GM23248 (cell line): ENCODE results near the gene RSRC1. TPM values are rescaled to one million over a fixed set of nuclear protein-coding genes. Genes with fewer than 3 reads are reported as not detected.

ENCODE experiments used
- DNase-seq: peaks from one replicate; pipeline ENCODE4 v3.0.0-alpha.2; 2015
- H2AFZ ChIP-seq: fragments of 200-600 bp; sonication (generic); 2 replicates; pipeline ENCODE4 v1.6.1; 2016; ENCODE audit warnings: antibody characterized with exemption
- H3F3A ChIP-seq: fragments of 200-600 bp; sonication (generic); 2 replicates; pipeline ENCODE4 v1.6.1; 2016; ENCODE audit warnings: mild to moderate bottlenecking, antibody characterized with exemption, mixed run types; ENCODE audit not compliant: insufficient read depth
- H3K27ac ChIP-seq: fragments of 200-600 bp; sonication (generic); 2 replicates; pipeline ENCODE4 v1.5.1; 2016; ENCODE audit warnings: mild to moderate bottlenecking
- H3K27me3 ChIP-seq: fragments of 200-600 bp; sonication (generic); replicated peaks from 2 replicates; pipeline ENCODE4 v1.6.1; 2016; ENCODE audit warnings: mild to moderate bottlenecking; ENCODE audit not compliant: insufficient read depth
- H3K36me3 ChIP-seq: fragments of 200-600 bp; sonication (generic); 2 replicates; pipeline ENCODE4 v1.6.1; 2016; ENCODE audit warnings: low read depth, mild to moderate bottlenecking
- H3K4me1 ChIP-seq: fragments of 200-600 bp; sonication (generic); 2 replicates; pipeline ENCODE4 v1.6.1; 2016; ENCODE audit warnings: mild to moderate bottlenecking; ENCODE audit not compliant: insufficient read depth
- H3K4me2 ChIP-seq: fragments of 200-600 bp; sonication (generic); one replicate; pipeline ENCODE4 v1.6.1; 2016; ENCODE audit warnings: mild to moderate bottlenecking; ENCODE audit not compliant: unreplicated experiment
- H3K4me3 ChIP-seq: fragments of 200-600 bp; sonication (generic); 2 replicates; pipeline ENCODE4 v1.5.1; 2016; ENCODE audit warnings: mild to moderate bottlenecking
- H3K79me2 ChIP-seq: fragments of 200-600 bp; sonication (generic); 2 replicates; pipeline ENCODE4 v1.6.1; 2016; ENCODE audit warnings: mild to moderate bottlenecking; ENCODE audit not compliant: insufficient read depth
- H3K9ac ChIP-seq: fragments of 200-600 bp; sonication (generic); 2 replicates; pipeline ENCODE4 v1.6.1; 2016; ENCODE audit warnings: mild to moderate bottlenecking
- H3K9me2 ChIP-seq: fragments of 200-600 bp; sonication (generic); 2 replicates; pipeline ENCODE4 v1.6.1; 2016; ENCODE audit warnings: mixed run types, mild to moderate bottlenecking, moderate library complexity; ENCODE audit not compliant: insufficient read depth
- H3K9me3 ChIP-seq: fragments of 200-600 bp; sonication (generic); one replicate; pipeline ENCODE4 v1.6.1; 2017; ENCODE audit warnings: low read depth
- H4K20me1 ChIP-seq: fragments of 200-600 bp; sonication (generic); 2 replicates; pipeline ENCODE4 v1.6.0; 2016; ENCODE audit not compliant: insufficient read depth
- EZH2 ChIP-seq: fragments of 200-600 bp; sonication (generic); IDR thresholded peaks from 2 replicates; pipeline ENCODE4 v1.6.1; 2018; ENCODE audit warnings: antibody characterized with exemption, mild to moderate bottlenecking; ENCODE audit not compliant: insufficient read depth, poor library complexity, severe bottlenecking
- EZH2phosphoT487 ChIP-seq: fragments of 200-600 bp; sonication (generic); IDR thresholded peaks from 2 replicates; pipeline ENCODE4 v1.6.1; 2018; ENCODE audit warnings: antibody characterized with exemption, moderate library complexity, mild to moderate bottlenecking, low read depth; ENCODE audit not compliant: insufficient read depth
- WGBS, 2 experiments: methylation state at CpG; one replicate each; pipeline ENCODE4 v1.1.6; 2015 to 2017; ENCODE audit warnings: low lambda C conversion rate in 2 of 2, low coverage in 1 of 2; ENCODE audit errors: missing lambda C conversion rate in 2 of 2; 5-methylcytosine and 5-hydroxymethylcytosine counted together
- in situ Hi-C: fragments of 300-500 bp; cut with MboI; formaldehyde crosslinking; loops from 2 replicates; pipeline ENCODE4 v1.15.0; 2020
- polyA plus RNA-seq: library from polyadenylated mRNA; unstranded; fragments of >200 nt; fragmentation: Nextera tagmentation; extraction: Ambion mirVana; gene quantifications from 2 replicates; pipeline ENCODE4 v1.2.1, GENCODE V29; 2016
- total RNA-seq: library from RNA; depleted of rRNA; stranded (reverse); fragments of >200 nt; shearing (Covaris generic); gene quantifications from 2 replicates; pipeline ENCODE4 v1.2.3, GENCODE V29; 2014; rRNA removed

RSRC1 gene
- total and polyA plus RNA-seq, 2 experiments from 2014 or later: 28.5 to 34.6 TPM

DNA sequence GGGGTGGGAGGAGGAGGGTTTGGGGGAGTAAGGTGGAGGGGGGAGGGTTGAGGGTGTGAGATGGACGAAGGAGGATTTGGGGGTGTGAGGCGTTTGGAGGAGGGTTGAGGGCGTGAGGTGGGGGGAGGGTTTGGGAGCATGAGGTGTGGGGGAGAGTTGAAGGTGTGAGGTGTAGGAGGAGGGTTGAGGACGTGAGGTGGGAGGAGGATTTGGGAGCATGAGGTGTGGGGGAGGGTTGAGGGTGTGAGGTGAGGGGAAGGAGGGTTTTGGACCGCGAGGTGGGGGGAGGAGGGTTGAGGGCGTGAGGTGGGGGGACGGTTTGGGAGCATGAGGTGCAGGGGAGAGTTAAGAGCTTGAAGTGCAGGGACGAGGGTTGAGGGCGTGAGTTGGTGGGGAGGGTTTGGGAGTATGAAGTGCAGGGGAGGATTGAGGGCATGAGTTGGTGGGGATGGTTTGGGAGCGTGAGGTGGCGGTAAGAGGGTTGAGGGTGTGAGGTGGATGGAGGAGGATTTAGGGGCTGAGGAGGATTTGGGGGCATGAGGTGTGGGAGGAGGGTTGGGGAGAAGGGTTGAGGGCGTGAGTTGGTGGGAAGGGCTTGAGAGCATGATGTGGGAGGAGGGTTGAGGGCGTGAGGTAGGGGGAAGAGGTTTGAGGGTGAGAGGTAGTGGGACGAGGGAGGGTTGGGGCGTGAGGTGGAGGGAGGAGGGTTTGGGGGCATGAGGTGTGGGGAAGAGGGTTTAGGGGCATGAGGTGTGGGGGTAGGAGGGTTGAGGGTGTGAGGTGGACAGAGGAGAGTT, 462.3 kb downstream of the RSRC1 start:
- H4K20me1 ChIP-seq: no peaks in the 10 kb centered on the region
- H3K9me3 ChIP-seq: no peaks in the 10 kb centered on the region
- no peaks in the 10 kb centered on the region for H3F3A ChIP-seq
- in situ Hi-C loops: no loop called here
- no peak overlapping the region for H3K4me2 ChIP-seq
- no peak overlapping the region for H2AFZ ChIP-seq
- no peak overlapping the region for H3K4me3 ChIP-seq
- TF ChIP-seq EZH2phosphoT487: no peak
- no peak for TF ChIP-seq EZH2
- no peaks in the 10 kb centered on the region for H3K79me2 ChIP-seq
- H3K4me1 ChIP-seq: no peaks in the 10 kb centered on the region
- no peaks in the 10 kb centered on the region for H3K36me3 ChIP-seq
- no peak overlapping the region for H3K9ac ChIP-seq
- H3K27me3 ChIP-seq: no peaks in the 10 kb centered on the region
- no peaks in the 10 kb centered on the region for H3K9me2 ChIP-seq
- H3K27ac ChIP-seq: no peak overlapping the region
- DNase-seq: no peak
- 91 to 100% methylated on average over 2 to 16 of the region's 16 CpGs for WGBS, 2 experiments

DNA sequence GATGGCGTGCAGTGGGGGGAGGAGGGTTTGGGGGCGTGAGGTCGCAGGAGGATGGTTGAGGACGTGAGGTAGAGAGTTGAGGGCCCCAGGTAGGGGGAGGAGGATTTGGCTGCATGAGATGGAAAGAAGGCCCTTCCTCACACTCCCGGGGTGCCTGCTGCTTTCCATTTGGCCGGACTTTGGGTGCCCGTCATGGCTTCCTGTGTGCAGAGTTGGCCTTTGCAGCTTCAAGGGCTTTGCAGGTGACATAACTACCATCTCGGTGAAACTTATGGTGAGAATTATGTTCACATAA, 462.8 kb downstream of the RSRC1 start:
- Histone ChIP-seq H3K79me2 (no peaks in the 10 kb centered on the region), H3K9me2 (no peaks in the 10 kb centered on the region), H3K9ac (no peak overlapping the region), H3K27ac (no peak overlapping the region), H3K4me1 (no peaks in the 10 kb centered on the region), H3K4me3 (no peak overlapping the region), H4K20me1 (no peaks in the 10 kb centered on the region), H2AFZ (no peak overlapping the region), H3F3A (no peaks in the 10 kb centered on the region), H3K27me3 (no peaks in the 10 kb centered on the region), H3K9me3 (no peaks in the 10 kb centered on the region), H3K36me3 (no peaks in the 10 kb centered on the region), H3K4me2 (no peak overlapping the region)
- 59 to 83% methylated on average over 4 to 8 of the region's 8 CpGs for WGBS, 2 experiments
- TF ChIP-seq EZH2 (no peak), EZH2phosphoT487 (no peak)
- no peak for DNase-seq
- in situ Hi-C loops: no loop called here

GRCh38 chr3:158573714-158574113, 463.8 kb downstream of the RSRC1 start:
- in situ Hi-C loops: no loop called here
- TF ChIP-seq EZH2phosphoT487 (no peak), EZH2 (no peak)
- H3K4me2 ChIP-seq: no peak overlapping the region
- H3K79me2 ChIP-seq: no peaks in the 10 kb centered on the region
- no peaks in the 10 kb centered on the region for H3K27me3 ChIP-seq
- no peaks in the 10 kb centered on the region for H3K4me1 ChIP-seq
- H3F3A ChIP-seq: no peaks in the 10 kb centered on the region
- H2AFZ ChIP-seq: no peak overlapping the region
- no peaks in the 10 kb centered on the region for H4K20me1 ChIP-seq
- H3K4me3 ChIP-seq: no peak overlapping the region
- no peaks in the 10 kb centered on the region for H3K9me2 ChIP-seq
- H3K9ac ChIP-seq: no peak overlapping the region
- no peaks in the 10 kb centered on the region for H3K36me3 ChIP-seq
- no peaks in the 10 kb centered on the region for H3K9me3 ChIP-seq
- 78 to 79% methylated on average over 7 of the region's 7 CpGs for WGBS, 2 experiments
- DNase-seq: no peak
- H3K27ac ChIP-seq: no peak overlapping the region

- no peak overlapping the region for H3K4me3 ChIP-seq
- H3K36me3 ChIP-seq: no peaks in the 10 kb centered on the region
- DNase-seq: no peak
- in situ Hi-C loops: no loop called here
- WGBS, 2 experiments: 45 to 51% methylated on average over 1 of the region's 1 CpG
- H3K4me1 ChIP-seq: no peaks in the 10 kb centered on the region
- H4K20me1 ChIP-seq: no peaks in the 10 kb centered on the region
- no peak overlapping the region for H3K9ac ChIP-seq
- no peak overlapping the region for H2AFZ ChIP-seq
- no peaks in the 10 kb centered on the region for H3K9me2 ChIP-seq
- no peaks in the 10 kb centered on the region for H3F3A ChIP-seq
- H3K4me2 ChIP-seq: no peak overlapping the region
- no peaks in the 10 kb centered on the region for H3K79me2 ChIP-seq
- H3K27ac ChIP-seq: no peak overlapping the region
- H3K27me3 ChIP-seq: no peaks in the 10 kb centered on the region
- TF ChIP-seq EZH2phosphoT487: no peak
- TF ChIP-seq EZH2: no peak
- H3K9me3 ChIP-seq: no peaks in the 10 kb centered on the region
Observed at GRCh38 chr3:158574646-158575045, 464.8 kb downstream of the RSRC1 start.

DNA sequence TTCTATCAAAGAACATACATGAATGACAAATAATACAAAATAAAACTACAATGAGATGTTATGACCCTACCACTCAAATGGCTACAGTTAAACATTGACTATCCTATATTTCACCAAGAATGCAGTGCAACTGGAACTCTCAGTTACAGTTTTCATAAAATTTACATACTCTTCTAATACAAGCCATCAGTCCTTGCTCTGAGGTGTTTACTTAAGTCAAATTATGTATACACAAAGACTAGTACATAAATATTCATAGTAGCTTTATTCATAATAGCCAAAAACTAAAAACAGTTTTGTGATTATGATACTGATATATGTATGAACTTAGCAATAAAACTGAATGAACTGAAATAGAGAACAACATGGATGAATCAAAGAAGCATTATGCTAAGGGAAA, 480.3 kb downstream of the RSRC1 start:
- Histone ChIP-seq H3K4me2 (no peak overlapping the region), H3K9ac (no peak overlapping the region), H3K27me3 (no peaks in the 10 kb centered on the region), H3K27ac (no peak overlapping the region), H3F3A (no peaks in the 10 kb centered on the region), H3K36me3 (no peaks in the 10 kb centered on the region), H4K20me1 (no peaks in the 10 kb centered on the region), H3K4me3 (no peak overlapping the region), H3K9me3 (no peaks in the 10 kb centered on the region), H3K9me2 (no peaks in the 10 kb centered on the region), H3K4me1 (no peaks in the 10 kb centered on the region), H2AFZ (no peak overlapping the region), H3K79me2 (no peaks in the 10 kb centered on the region)
- DNase-seq: no peak
- TF ChIP-seq EZH2phosphoT487: no peak
- no peak for TF ChIP-seq EZH2
- in situ Hi-C loops: no loop called here

Other genes starting within 250 kb of the RSRC1 start
- 16.1 and 17.7 TPM in 2 replicates for gene SHOX2, start 3.7 kb upstream of the RSRC1 start, total RNA-seq
- 10.5 and 10.6 TPM in 2 replicates for gene SHOX2, start 3.7 kb upstream of the RSRC1 start, polyA plus RNA-seq